Tibial nerve (tissue), 4 donors: Measurements from ENCODE around the gene PHF21B. TPM values are rescaled to one million over a fixed set of nuclear protein-coding genes. Genes with fewer than 3 reads are reported as not detected.
"Not testable (repeated sequence)": the region's sequence is repeated elsewhere in the genome, so short reads cannot be mapped to it uniquely, and the experiment has no call there.

Experiments used
- DNase-seq, 2 donors: peaks; one replicate each; pipeline ENCODE4 v3.0.0-alpha.2; 2019; ENCODE audit warnings: low spot score in 2 of 2
- H3K27ac ChIP-seq, 4 donors: fragments of 200-600 bp; sonication (generic) in 3 of 4; one replicate each; pipeline ENCODE4 v1.5.1; 2017 to 2019; ENCODE audit warnings: mild to moderate bottlenecking in 1 of 4
- H3K27me3 ChIP-seq, 2 donors: fragments of 200-600 bp; sonication (generic) in 1 of 2; one replicate each; pipeline versions ENCODE4 v1.5.1 to v1.6.0; 2017 to 2019
- H3K36me3 ChIP-seq, 3 donors: fragments of 200-600 bp; sonication (generic); one replicate each; pipeline ENCODE4 v1.5.1; 2018 to 2019
- H3K4me1 ChIP-seq, 4 donors: fragments of 200-600 bp; sonication (generic) in 3 of 4; one replicate each; pipeline ENCODE4 v1.5.1; 2017 to 2019
- H3K4me3 ChIP-seq, 4 donors: fragments of 200-600 bp; sonication (generic) in 3 of 4; one replicate each; pipeline ENCODE4 v1.5.1; 2017 to 2019; ENCODE audit warnings: mild to moderate bottlenecking in 1 of 4, moderate library complexity in 1 of 4
- H3K9me3 ChIP-seq, 4 donors: fragments of 200-600 bp; sonication (generic) in 3 of 4; one replicate each; pipeline ENCODE4 v1.5.1; 2017 to 2019
- EP300 ChIP-seq, 2 donors: sonication (generic); formaldehyde crosslinking; IDR thresholded peaks; one replicate each; pipeline ENCODE4 v1.6.1; 2017; ENCODE audit warnings: antibody characterized with exemption in 2 of 2, mild to moderate bottlenecking in 1 of 2
- POLR2A ChIP-seq, 2 donors: fragments of 450-650 bp; IDR thresholded peaks; one replicate each; pipeline ENCODE4 v1.6.1; 2017; ENCODE audit warnings: antibody characterized with exemption in 2 of 2, mild to moderate bottlenecking in 2 of 2, moderate library complexity in 2 of 2
- WGBS, 2 donors: methylation state at CpG; one replicate each; pipeline ENCODE4 v1.1.5; 2018; 5-methylcytosine and 5-hydroxymethylcytosine counted together
- total RNA-seq, 4 donors: library from RNA; depleted of rRNA; stranded (reverse); fragments of >200 nt; gene quantifications; one replicate each; pipeline ENCODE4 v1.1.0, GENCODE V29; 2016
- TF ChIP-seq, protein P1 (sequence below), 5 experiments: fragments of 200-600 bp in 3 of 5; fragments of 450-650 bp in 2 of 5; sonication (generic) in 3 of 5; IDR thresholded peaks; one replicate each; pipeline ENCODE4 v1.5.1; 2016 to 2019; ENCODE audit warnings: antibody characterized with exemption in 5 of 5, mild to moderate bottlenecking in 3 of 5, moderate library complexity in 2 of 5

PHF21B gene
- total RNA-seq, 4 donors from 2014 or later: 0.39 to 4.2 (median 0.90) TPM; not detected in 1

DNA sequence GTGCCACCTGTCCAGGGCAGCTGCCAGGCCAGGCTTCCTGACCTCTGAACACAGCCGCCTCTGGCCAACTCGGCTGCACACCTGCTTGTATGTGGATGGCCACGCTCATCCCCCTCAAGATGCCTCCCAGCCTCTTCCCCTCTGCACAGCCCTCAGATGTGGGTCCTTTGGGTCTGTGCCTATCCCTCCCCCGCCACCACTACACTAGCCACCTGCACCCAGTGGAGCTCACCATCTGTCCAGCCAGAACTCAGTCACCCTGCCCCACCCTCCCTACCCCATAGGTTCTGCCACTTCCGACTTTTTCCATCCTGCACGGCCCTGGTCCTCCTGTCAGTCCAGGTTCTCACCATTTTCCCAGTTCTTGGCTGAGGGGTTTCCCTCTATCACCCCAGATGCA is 44.6 kb downstream of the PHF21B start:
- Histone ChIP-seq H3K36me3 (no peaks in the 10 kb centered on the region), H3K4me3 (no peak overlapping the region), H3K27me3 (no peaks in the 10 kb centered on the region), H3K4me1 (no peaks in the 10 kb centered on the region), H3K27ac (no peak overlapping the region), H3K9me3 (no peaks in the 10 kb centered on the region)
- no peak for DNase-seq
- TF ChIP-seq, protein P1, sequence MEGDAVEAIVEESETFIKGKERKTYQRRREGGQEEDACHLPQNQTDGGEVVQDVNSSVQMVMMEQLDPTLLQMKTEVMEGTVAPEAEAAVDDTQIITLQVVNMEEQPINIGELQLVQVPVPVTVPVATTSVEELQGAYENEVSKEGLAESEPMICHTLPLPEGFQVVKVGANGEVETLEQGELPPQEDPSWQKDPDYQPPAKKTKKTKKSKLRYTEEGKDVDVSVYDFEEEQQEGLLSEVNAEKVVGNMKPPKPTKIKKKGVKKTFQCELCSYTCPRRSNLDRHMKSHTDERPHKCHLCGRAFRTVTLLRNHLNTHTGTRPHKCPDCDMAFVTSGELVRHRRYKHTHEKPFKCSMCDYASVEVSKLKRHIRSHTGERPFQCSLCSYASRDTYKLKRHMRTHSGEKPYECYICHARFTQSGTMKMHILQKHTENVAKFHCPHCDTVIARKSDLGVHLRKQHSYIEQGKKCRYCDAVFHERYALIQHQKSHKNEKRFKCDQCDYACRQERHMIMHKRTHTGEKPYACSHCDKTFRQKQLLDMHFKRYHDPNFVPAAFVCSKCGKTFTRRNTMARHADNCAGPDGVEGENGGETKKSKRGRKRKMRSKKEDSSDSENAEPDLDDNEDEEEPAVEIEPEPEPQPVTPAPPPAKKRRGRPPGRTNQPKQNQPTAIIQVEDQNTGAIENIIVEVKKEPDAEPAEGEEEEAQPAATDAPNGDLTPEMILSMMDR (IDR thresholded peaks at IDR 0.05): no peak
- TF ChIP-seq POLR2A (IDR thresholded peaks at IDR 0.05) (no peak), EP300 (IDR thresholded peaks at IDR 0.05) (no peak)
- WGBS, 2 donors: 83 to 85% methylated on average over 6 of the region's 6 CpGs

DNA sequence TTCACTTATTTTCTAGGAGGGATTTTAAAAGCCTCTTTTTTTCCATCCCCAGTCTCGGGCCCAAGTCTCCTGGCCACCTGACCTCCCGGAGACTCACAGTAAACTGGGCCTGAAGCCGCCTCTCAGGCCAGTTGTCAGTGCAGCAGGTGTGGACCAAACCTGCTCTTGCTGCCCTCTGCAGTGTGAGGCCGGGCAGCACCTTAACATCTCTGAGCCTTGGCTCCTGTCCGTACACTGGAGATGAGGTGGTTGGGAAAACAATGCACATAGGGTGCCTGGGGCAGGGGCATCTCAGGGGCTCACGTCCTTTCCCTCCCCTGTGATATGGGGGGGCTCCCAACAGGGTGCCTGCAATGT is 45.1 kb downstream of the PHF21B start:
- Histone ChIP-seq H3K9me3 (no peaks in the 10 kb centered on the region), H3K4me3 (no peak overlapping the region), H3K27ac (no peak overlapping the region), H3K36me3 (no peaks in the 10 kb centered on the region), H3K4me1 (no peaks in the 10 kb centered on the region), H3K27me3 (no peaks in the 10 kb centered on the region)
- TF ChIP-seq POLR2A (IDR thresholded peaks at IDR 0.05) (no peak), EP300 (IDR thresholded peaks at IDR 0.05) (no peak)
- TF ChIP-seq, protein P1 (IDR thresholded peaks at IDR 0.05): no peak
- 83 to 93% methylated on average over 5 to 6 of the region's 6 CpGs for WGBS, 2 donors
- DNase-seq: no peak

DNA sequence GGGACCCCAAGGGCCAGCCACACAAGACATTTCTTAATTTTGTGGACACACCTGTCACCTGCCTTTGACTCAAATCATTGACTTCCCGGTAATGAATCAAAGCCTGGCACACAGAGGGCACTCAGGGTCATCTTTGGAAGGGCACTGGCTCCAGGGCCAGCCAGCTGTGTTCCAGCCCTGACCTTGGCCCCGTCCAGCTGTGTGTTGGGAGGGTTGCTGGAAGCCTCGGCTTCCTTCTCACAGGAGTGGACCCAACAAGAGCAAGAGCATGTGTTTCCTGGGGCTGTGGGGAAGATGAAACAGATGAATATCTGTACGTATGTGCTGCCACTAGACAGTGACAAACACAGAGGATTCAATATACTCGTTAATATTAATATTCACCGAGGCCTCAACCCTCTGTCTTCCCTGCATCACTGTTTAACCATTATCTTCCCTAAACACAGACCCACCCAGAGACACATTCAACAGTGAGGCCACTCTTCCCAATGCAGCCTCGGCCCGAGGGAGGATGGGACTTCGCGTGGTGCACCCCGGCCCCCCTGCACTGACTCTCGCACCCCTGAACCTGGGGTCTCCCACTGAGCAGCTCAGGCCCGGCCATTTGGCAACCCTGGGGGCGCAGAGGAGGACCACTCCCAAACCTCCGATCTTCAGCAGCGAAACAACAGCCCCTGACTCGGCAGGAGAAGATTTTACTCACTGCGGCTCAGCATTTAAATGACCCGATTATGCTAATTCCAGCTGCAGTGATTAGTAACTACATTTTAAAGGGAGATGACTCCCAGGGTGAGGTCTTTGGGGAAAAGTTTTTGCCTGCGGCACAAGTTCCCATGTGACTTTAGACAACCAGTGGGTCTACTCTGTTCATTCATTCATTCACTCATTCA is 45.7 kb downstream of the PHF21B start:
- Histone ChIP-seq H3K27me3 (no peaks in the 10 kb centered on the region), H3K4me3 (no peak overlapping the region), H3K9me3 (no peaks in the 10 kb centered on the region), H3K27ac (no peak overlapping the region), H3K4me1 (no peaks in the 10 kb centered on the region), H3K36me3 (no peaks in the 10 kb centered on the region)
- WGBS, 2 donors: 61 to 63% methylated on average over 19 to 20 of the region's 20 CpGs
- TF ChIP-seq, protein P1 (IDR thresholded peaks at IDR 0.05): no peak
- no peak for TF ChIP-seq EP300 (IDR thresholded peaks at IDR 0.05)
- TF ChIP-seq POLR2A (IDR thresholded peaks at IDR 0.05): no peak
- DNase-seq: no peak

DNA sequence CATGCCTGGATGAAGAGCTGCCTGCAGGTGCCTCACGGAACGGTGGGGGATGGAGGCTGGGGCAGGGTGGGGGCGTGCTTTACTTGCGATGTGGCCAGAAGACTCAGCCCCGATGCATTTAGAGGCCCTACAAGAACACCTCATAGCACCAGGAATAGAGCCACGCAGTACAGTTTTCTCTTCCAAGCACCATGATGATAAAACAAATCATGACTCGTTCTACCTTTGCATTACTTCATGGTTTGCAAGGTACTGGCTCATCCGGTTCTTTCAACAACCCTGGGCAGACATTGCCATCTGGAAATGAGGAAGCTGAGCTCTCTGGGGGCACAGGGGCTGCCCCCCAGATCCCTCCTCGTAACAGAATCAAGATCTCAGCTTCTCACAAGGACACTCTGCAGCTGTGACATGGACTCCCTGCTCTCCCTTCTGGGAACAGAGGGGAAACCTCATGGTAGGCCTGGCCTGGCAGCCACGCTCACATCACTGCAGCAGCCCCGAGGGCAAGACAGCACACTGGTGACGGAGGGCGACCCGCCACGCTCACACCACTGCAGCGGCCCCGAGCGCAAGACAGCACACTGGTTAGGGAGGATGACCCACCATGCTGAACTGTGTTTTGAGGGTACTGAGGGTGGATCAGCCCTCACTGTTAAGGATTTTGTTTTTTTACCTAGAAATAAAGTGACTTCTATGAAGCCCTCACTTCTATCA is 46.9 kb downstream of the PHF21B start:
- Histone ChIP-seq H3K27me3 (no peaks in the 10 kb centered on the region), H3K9me3 (no peaks in the 10 kb centered on the region), H3K36me3 (no peaks in the 10 kb centered on the region), H3K4me3 (no peak overlapping the region), H3K4me1 (no peaks in the 10 kb centered on the region), H3K27ac (no peak overlapping the region)
- no peak for TF ChIP-seq EP300 (IDR thresholded peaks at IDR 0.05)
- TF ChIP-seq, protein P1 (IDR thresholded peaks at IDR 0.05): no peak
- 75 to 87% methylated on average over 14 to 18 of the region's 18 CpGs for WGBS, 2 donors
- no peak for DNase-seq

DNA sequence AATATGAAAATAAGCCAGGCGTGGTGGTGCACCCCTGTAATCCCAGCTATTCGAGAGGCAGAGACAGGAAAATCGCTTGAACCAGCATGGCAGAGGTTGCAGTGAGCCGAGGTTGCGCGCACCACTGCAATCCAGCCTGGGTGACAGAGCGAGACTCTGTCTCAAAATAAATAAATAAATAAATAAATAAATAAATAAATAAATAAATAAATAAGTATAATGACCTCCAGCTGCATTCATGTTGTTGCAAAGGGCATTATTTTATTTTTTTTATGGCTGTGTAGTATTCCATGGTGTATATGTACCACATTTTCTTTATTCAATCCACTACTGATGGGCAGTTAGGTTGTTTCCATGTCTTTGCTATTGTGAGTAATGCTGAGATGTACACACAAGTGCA is 48.1 kb downstream of the PHF21B start:
- 97 to 98% methylated on average over 7 of the region's 7 CpGs for WGBS, 2 donors
- H3K36me3 ChIP-seq, DNase-seq, H3K9me3 ChIP-seq, H3K4me3 ChIP-seq, H3K4me1 ChIP-seq, H3K27ac ChIP-seq, H3K27me3 ChIP-seq: not testable (repeated sequence)
